SU-DHL-6 (cell line): ENCODE results near the gene SLC35B2.

ENCODE experiments used
- EZH2phosphoT487 ChIP-seq: fragments of 200-600 bp; sonication (generic), shearing (Covaris generic); conservative IDR thresholded peaks from 2 replicates; pipeline ENCODE4 v1.6.1; 2018; ENCODE audit warnings: mild to moderate bottlenecking, antibody characterized with exemption, low read length, moderate library complexity, mixed read lengths
- TF ChIP-seq, protein P1 (sequence below): fragments of 200-600 bp; sonication (generic); IDR thresholded peaks from one replicate; pipeline ENCODE4 v1.5.1; 2017; ENCODE audit warnings: antibody characterized with exemption, mild to moderate bottlenecking, low read length, moderate library complexity; ENCODE audit not compliant: insufficient read depth, poor library complexity, severe bottlenecking

DNA sequence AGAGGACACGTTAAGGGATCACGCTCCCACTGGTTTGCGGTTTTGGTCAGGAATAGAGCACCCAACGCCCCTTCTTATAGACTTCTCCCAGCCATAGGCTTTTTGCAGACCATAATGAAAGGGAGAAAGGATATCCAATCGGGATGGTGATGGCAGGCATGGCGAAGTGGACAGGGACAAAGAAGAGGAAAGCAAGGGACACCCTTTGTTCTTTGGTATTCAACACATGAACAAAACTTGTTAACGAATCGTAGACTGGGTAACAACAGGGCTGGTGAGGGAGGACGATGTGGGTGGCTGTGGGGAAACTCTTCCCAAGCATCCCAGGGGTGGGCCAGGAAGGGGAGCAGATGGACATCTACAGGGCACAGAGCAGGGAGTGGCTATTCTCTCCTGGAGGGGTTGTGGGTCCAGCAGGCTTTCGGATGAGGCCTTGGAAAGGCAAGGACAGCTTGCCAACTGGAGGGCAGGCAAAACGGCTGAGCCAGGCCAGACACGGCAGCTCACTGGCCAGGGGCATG lies 11.9 kb downstream of the SLC35B2 start:
- TF ChIP-seq, protein P1, sequence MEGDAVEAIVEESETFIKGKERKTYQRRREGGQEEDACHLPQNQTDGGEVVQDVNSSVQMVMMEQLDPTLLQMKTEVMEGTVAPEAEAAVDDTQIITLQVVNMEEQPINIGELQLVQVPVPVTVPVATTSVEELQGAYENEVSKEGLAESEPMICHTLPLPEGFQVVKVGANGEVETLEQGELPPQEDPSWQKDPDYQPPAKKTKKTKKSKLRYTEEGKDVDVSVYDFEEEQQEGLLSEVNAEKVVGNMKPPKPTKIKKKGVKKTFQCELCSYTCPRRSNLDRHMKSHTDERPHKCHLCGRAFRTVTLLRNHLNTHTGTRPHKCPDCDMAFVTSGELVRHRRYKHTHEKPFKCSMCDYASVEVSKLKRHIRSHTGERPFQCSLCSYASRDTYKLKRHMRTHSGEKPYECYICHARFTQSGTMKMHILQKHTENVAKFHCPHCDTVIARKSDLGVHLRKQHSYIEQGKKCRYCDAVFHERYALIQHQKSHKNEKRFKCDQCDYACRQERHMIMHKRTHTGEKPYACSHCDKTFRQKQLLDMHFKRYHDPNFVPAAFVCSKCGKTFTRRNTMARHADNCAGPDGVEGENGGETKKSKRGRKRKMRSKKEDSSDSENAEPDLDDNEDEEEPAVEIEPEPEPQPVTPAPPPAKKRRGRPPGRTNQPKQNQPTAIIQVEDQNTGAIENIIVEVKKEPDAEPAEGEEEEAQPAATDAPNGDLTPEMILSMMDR = no peak
- TF ChIP-seq EZH2phosphoT487 = no peak
